D721Med (cell line): ENCODE data around the gene EYS.
A peak's percentile ranks its signal among the peaks of the same experiment; 100 is the strongest.
"Not testable (repeated sequence)": the region's sequence is repeated elsewhere in the genome, so short reads cannot be mapped to it uniquely, and the experiment has no call there.

Source experiments
- DNase-seq: peaks from one replicate; pipeline ENCODE4 v3.0.0; 2011; ENCODE audit warnings: low spot score; ENCODE audit not compliant: insufficient read length
- FAIRE-seq: peaks from 2 replicates; lab custom pipeline; 2011; peaks lifted over from hg19 to GRCh38; lab: Jason Lieb, UNC
- TF ChIP-seq, protein P1 (sequence below): IDR thresholded peaks from 2 replicates; pipeline ENCODE4 v1.5.1; 2012; ENCODE audit warnings: mild to moderate bottlenecking, control low read depth; ENCODE audit not compliant: insufficient read depth; ENCODE audit errors: missing control alignments

Gene EYS

DNA sequence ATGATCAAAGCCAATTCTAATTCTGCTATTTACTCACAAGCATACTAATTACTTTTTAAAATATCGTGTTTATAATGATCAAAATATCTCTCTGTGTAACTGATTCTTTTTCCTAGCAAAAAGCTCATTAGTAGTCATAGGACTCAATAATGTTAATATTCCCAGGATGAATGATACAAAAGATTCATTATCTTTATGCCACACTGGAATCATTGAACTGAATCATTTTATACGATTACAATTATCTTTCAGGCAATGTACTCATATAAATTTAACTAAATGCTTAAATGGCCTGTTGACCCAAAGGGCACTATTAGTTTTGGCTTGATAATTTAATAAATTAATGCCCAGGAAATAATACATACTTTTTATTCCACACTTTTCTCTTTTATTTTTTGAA lies 96.3 kb downstream of the EYS start:
- TF ChIP-seq, protein P1, sequence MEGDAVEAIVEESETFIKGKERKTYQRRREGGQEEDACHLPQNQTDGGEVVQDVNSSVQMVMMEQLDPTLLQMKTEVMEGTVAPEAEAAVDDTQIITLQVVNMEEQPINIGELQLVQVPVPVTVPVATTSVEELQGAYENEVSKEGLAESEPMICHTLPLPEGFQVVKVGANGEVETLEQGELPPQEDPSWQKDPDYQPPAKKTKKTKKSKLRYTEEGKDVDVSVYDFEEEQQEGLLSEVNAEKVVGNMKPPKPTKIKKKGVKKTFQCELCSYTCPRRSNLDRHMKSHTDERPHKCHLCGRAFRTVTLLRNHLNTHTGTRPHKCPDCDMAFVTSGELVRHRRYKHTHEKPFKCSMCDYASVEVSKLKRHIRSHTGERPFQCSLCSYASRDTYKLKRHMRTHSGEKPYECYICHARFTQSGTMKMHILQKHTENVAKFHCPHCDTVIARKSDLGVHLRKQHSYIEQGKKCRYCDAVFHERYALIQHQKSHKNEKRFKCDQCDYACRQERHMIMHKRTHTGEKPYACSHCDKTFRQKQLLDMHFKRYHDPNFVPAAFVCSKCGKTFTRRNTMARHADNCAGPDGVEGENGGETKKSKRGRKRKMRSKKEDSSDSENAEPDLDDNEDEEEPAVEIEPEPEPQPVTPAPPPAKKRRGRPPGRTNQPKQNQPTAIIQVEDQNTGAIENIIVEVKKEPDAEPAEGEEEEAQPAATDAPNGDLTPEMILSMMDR, result no peak
- DNase-seq (no peak), FAIRE-seq (no peak)

DNA sequence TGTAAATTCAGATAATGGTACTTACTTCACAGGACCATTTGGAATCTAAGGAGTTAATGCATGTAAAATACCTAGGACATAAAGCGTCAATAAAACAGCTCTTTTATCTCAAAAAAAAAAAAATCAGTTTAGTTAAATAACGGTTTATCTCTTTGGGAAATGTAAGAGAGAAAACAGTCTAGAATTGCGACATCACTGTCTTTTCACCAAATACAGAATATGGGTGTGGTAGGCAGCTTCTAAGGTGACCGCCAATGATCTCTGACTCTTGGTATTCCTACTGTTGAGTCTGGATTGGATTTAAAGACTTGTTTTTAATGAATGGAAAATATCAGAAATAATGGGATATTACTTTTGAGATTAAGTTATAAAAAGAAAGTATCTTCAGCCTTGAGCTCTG lies 111.5 kb downstream of the EYS start:
- TF ChIP-seq, protein P1, result no peak
- DNase-seq (no peak), FAIRE-seq (no peak)

DNA sequence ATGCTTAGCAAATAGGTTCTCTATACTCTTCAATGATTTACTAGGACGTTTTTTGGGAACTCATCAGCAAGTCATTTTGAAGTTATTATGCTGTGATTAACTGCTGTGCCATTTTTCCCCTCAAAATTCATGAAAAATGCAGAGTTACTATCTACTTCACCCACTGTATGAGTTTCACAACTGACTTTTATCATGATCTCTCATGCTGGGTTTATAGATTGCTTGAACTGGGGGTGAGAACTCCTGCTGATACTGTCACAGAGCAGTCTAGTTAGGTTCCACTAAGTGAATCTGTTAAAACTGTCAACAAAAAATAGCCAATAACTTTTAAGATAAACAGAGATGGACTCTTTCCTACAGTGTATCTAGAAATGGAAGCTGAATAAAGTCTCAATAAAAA lies 136.7 kb downstream of the EYS start:
- FAIRE-seq (peak; percentile 63), DNase-seq (no peak)
- TF ChIP-seq, protein P1, result no peak

DNA sequence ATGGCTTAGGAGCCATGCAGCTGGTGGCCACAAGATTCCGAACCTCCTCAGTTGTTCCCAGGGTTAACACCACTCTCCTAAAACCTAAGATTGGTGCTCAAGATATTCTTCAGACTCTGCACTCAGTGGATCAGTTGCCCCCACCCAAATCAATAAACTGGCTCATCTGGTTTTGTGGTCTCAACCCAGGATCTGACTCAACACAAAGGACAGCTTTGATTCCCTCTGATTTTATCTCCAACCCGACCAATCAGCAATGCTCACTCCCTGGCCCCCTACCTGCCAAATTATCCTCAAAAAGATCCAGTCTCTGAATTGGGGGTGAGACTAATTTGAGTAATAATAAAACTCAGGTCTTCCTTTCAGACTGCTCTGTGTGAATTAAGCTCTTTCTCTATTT lies 137.5 kb downstream of the EYS start:
- TF ChIP-seq, protein P1, result no peak
- DNase-seq, result no peak
- no peak for FAIRE-seq

DNA sequence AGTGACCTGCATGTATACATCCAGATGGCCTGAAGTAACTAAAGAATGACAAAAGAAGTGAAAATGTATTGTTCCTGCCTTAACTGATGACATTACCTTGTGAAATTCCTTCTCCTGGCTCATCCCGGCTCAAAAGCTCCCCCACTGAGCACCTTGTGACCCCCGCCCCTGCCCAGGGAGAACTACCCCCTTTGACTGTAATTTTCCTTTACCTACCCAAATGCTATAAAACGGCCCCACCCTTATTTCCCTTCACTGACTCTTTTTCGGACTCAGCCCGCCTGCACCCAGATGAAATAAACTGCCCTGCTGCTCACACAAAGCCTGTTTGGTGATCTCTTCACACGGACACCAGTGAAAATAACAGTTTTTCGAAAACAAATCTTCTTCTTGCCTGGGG lies 138.0 kb downstream of the EYS start:
- not testable (repeated sequence) for DNase-seq, FAIRE-seq

DNA sequence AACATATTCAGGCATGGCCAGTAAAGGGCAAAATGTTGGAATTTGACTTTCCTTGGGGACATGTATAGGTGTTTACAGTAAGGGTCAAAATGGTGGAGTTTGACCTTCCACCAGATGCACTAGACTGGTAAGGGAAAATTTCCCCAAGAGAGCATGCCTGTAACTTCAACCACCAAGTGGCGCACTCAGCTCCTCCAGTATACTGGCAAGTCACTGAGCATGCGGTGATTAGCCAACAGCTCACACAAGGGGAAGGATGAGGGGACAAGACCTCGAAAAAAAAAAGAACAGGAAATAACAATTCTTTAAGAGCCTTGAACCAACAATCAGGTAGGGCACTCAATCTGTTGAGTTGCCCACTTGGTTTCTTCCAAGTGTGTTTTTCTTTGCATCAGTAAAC lies 140.9 kb downstream of the EYS start:
- no peak for FAIRE-seq
- TF ChIP-seq, protein P1, result no peak
- no peak for DNase-seq

DNA sequence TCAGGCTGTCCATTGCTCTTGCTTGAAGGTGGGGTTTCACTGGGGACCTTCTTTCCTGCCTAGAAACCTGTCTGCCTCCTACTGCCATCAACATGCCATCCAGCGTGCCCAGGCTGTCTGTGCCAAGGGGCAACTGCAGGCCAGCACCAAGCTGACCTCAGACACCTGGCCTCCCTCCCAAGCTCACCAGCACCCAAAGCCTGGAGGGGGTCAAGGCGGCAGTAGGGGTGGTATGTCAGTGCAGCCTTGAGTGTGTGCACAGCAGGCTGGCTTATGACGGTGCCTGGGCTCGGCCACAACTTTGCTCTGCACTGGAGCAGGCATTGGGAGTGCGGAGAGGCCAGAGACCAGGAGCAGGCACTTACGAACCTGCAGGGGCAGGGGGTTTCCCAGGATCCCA lies 149.0 kb downstream of the EYS start:
- DNase-seq (no peak), FAIRE-seq (no peak)
- TF ChIP-seq, protein P1, result no peak

DNA sequence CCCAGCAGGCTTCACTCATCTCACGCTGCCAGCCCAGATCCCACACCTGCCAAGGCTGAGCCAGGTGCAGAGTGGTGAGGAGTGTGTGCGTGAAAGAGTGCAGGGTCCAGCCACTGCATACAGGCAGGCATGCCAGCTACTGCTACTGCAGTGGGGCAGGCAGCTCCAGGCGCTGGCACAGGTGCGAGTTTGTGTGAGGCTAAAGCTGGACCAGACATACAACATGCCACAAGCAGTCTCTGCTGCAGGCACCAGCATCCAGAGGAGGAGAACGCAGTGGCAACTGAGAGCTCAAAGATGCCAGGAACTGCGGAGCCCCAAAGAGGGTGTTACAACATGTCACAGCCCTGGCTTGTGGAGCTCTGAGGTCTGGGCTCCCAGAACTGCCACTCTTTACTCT lies 149.8 kb downstream of the EYS start:
- TF ChIP-seq, protein P1, result no peak
- FAIRE-seq, result no peak
- no peak for DNase-seq
